GM12801 (cell line): Measurements from ENCODE around the gene IL36B.

ENCODE experiments used
- TF ChIP-seq, protein P1 (sequence below): IDR thresholded peaks from one replicate; pipeline ENCODE4 v1.5.1; 2011; ENCODE audit warnings: control low read depth; ENCODE audit not compliant: insufficient read length; ENCODE audit errors: extremely low read depth

The IL36B gene

DNA sequence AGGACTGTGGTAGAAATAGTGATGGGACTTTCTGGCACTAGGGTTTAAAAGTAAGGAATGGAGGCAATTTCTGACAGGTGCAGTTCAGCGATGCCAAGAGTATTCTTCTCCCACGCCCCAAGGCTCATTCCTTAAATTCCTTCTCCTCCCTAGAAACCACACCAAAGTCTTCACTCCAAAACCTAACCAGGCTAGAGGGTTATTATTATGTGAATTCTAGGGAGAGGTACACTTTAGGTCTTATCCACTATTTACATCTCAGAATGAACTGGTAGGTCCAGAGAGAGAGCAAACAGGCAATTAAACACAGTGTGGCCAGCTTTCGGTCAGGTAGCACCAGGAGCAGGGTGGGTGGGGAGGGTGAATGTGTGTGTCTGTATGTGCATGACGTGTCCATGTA is 26.5 kb upstream of the IL36B start:
- TF ChIP-seq, protein P1, sequence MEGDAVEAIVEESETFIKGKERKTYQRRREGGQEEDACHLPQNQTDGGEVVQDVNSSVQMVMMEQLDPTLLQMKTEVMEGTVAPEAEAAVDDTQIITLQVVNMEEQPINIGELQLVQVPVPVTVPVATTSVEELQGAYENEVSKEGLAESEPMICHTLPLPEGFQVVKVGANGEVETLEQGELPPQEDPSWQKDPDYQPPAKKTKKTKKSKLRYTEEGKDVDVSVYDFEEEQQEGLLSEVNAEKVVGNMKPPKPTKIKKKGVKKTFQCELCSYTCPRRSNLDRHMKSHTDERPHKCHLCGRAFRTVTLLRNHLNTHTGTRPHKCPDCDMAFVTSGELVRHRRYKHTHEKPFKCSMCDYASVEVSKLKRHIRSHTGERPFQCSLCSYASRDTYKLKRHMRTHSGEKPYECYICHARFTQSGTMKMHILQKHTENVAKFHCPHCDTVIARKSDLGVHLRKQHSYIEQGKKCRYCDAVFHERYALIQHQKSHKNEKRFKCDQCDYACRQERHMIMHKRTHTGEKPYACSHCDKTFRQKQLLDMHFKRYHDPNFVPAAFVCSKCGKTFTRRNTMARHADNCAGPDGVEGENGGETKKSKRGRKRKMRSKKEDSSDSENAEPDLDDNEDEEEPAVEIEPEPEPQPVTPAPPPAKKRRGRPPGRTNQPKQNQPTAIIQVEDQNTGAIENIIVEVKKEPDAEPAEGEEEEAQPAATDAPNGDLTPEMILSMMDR, result no peak

DNA sequence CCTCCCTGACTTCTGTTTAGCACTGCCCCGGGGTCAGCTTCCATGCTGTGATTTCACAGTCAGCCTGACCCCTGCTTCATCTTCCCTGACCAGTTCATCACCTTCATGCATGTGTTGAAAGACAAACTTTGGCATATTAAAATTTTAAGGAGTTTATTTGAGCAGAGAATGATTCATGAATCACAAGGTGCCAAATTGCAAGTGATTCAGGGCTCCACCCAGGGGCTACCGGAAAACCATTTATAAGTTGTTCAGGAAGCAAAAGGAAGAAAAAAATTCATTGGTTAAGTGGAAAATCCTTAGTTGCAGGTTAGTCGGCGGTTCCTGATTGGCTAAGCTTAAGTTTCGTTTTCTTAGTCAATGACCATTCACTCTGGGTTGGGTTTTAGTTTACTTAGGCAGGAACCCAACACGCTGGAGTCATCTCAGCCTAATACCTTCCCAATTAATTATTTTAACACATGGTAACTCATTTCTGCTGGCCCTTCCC is 25.7 kb upstream of the IL36B start:
- TF ChIP-seq, protein P1, result no peak

DNA sequence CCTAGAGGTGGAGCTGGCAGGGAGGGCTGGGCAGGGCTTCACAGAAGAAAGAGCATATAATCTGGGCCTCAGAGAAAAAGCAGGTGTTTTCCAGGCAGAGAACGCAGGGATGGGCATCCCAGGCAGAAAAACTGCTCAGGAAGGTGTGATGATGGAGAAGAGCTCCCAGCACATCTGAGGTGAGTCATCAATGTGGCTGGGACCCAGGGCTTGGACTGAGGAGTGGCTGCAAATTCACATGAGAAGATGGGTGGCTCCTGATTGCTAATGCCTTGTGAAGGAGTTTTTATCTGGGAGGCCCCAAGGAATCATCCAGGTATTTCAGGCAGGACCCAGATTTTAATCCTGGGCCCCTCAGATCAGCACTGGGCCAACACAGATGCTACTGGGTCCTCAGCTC is 25.3 kb upstream of the IL36B start:
- TF ChIP-seq, protein P1, result no peak

DNA sequence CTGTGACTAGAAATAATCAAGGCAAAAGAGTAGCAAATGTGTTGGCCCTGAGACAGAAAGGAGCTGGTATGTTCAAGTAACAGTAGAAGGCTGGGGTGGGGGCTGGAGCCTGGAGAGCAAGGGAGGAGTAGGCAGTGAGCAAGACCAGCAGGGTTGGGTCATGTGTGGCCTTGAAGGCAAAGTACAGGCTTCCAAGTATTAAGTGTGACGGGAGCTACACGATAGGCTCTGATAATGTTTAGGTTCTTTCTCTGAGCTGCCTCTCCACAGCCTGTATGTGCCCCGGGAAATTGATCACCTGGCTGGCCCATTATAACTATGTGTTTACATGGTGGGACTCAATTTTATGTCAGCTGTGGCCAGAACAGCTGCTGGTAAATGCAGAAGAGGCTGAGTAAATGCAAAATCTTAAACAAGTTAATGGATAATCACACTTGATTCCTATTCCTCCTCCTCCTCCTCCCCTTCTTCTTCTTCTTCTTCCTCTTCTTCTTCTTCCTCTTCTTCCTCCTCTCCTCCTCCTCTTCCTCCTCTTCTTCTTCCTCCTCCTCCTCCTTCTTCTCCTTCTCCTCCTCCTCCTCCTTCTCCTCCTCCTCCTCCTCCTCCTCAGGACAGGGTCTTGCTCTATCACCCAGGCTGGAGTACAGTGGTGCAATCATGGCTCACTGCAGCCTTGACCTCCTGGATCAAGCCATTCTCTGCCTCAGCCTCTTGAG is 24.4 kb upstream of the IL36B start:
- TF ChIP-seq, protein P1, result no peak

DNA sequence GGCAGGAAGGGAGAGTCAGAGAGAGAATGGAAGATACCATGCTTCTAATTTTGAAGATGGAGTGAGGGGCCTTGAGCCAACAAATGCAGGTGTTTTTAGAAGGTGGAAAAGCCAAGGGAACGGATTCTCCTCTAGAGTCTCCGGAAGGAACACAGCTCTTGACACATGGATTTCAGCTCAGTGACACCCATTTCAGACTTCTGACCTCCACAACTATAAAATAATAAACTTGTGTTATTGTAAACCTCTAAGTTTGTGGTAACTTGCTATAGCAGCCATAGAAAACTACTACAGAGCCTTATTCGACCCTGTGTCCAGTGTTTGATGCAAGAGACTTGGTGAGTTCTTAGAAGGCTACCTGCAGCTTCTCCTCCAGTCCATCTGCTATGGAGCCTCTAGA is 22.9 kb upstream of the IL36B start:
- TF ChIP-seq, protein P1, result no peak

DNA sequence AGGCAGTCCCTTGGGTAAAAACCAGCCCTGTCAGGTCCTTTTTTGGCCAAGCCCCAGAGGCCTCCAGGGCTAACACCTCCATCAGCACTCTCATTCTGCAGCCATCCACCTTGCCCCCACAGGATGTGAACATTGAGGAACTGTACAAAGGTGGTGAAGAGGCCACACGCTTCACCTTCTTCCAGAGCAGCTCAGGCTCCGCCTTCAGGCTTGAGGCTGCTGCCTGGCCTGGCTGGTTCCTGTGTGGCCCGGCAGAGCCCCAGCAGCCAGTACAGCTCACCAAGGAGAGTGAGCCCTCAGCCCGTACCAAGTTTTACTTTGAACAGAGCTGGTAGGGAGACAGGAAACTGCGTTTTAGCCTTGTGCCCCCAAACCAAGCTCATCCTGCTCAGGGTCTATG is 22.4 kb upstream of the IL36B start:
- TF ChIP-seq, protein P1, result no peak

DNA sequence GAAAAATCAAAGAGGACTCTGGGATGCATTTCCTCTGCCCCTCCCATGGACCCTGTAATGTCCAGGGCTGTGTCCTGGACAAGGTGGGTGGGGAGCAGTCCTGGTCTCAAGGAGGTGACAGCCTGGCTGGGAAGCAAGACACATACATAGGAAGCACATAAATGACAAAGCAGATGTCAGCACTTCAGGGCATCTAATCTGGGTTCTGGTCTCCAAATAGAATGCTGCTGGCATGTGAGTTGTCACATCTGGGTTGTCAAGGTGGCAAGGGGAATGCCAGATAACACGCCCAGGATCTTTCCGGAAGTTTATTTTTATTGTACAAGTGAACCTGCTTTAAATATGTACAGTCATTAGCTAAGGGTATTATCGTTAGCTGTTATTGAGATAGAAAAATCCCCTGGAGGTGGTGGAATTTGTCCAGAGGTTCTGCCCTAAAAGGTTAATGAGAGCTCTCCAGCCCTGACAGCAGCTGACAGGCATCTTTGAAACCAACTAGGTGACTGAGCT is 20.7 kb upstream of the IL36B start:
- TF ChIP-seq, protein P1, result no peak

DNA sequence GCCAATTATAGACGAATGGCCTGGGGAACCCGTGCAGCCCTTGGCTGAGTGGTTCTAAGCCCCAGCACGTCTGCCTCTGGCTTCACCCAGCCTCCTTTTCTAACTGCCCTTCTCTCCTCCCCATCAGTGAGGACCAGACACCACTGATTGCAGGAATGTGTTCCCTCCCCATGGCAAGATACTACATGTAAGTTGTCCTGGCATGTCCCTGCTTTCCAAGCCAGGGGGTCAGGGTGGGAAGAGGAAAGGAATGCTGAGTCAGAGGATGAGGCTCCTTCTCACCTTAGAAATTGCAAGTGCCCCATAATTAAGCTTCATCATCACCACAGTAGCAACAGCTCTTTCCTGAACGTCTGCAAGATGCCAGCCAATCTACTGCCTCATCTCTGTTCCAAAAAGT is 19.9 kb upstream of the IL36B start:
- TF ChIP-seq, protein P1, result no peak
